Measurements from ENCODE around the gene CARD14. TPM values are rescaled to one million over a fixed set of nuclear protein-coding genes. Genes with fewer than 3 reads are reported as not detected.
A peak's percentile ranks its signal among the peaks of the same experiment; 100 is the strongest.

CARD14 gene
- total and polyA plus RNA-seq, 2 of the 13 experiments (the other 11 are each of a cell fraction or from before 2014, with no cell fraction given) = 0.11 TPM; not detected in 1

GRCh38 chr17:80130992-80131391 is 38.8 kb upstream of the CARD14 start (continued):
- TF ChIP-seq ZNF567 (CRISPR knock-in tag; IDR thresholded peaks at IDR 0.05; ENCODE audit: borderline replicate concordance) (no peak), ZNF281 (CRISPR knock-in tag; IDR thresholded peaks at IDR 0.05; ENCODE audit: borderline replicate concordance) (no peak), SOX5 (CRISPR knock-in tag; IDR thresholded peaks at IDR 0.05; ENCODE audit: borderline replicate concordance) (0 out of 2 replicates have a peak, but pooled peaks have one; percentile 22), ZNF207 (IDR thresholded peaks at IDR 0.05; ENCODE audit: borderline replicate concordance) (no peak), MYNN (CRISPR knock-in tag; IDR thresholded peaks at IDR 0.05; ENCODE audit: low read depth) (no peak), ZBTB37 (CRISPR knock-in tag; IDR thresholded peaks at IDR 0.05) (peak; percentile 92), PAF1 (CRISPR knock-in tag; IDR thresholded peaks at IDR 0.05) (no peak), MXI1 (IDR thresholded peaks at IDR 0.05; ENCODE audit: borderline replicate concordance, low read depth, low read length) (no peak), ZNF451 (CRISPR knock-in tag; IDR thresholded peaks at IDR 0.05) (no peak), ATM (IDR thresholded peaks at IDR 0.05; ENCODE audit: borderline replicate concordance) (no peak), TCF7L2 (IDR thresholded peaks at IDR 0.05; ENCODE audit: low read depth, low read length) (no peak), ZNF639 (CRISPR knock-in tag; conservative IDR thresholded peaks at IDR 0.05) (no peak), ZNF362 (CRISPR knock-in tag; IDR thresholded peaks at IDR 0.05; ENCODE audit: borderline replicate concordance) (peak; percentile 69; the same call in 1 of the 2 replicates), NR2F6 (IDR thresholded peaks at IDR 0.05) (0 out of 2 replicates have a peak, but pooled peaks have one; percentile 15), NR2F6 (CRISPR knock-in tag; IDR thresholded peaks at IDR 0.05) (peak; percentile 27; the same call in 1 of the 2 replicates), SMYD3 (CRISPR knock-in tag; IDR thresholded peaks at IDR 0.05) (0 out of 2 replicates have a peak, but pooled peaks have one; percentile 32), ZNF292 (CRISPR knock-in tag; IDR thresholded peaks at IDR 0.05; ENCODE audit: borderline replicate concordance, low read depth) (no peak), SMAD3 (CRISPR knock-in tag; IDR thresholded peaks at IDR 0.05) (no peak)
